ENCODE measurements around the gene DEFB119. TPM values are rescaled to one million over a fixed set of nuclear protein-coding genes. Genes with fewer than 3 reads are reported as not detected.

The DEFB119 gene, protein sequence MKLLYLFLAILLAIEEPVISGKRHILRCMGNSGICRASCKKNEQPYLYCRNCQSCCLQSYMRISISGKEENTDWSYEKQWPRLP
- total RNA-seq (2021; ENCODE audit: unreplicated experiment) (not detected), Bru-seq, nascent RNA (not detected), BruChase-seq, experiment 1, labeled RNA remaining after a 6-hour chase (not detected), BruChase-seq, experiment 2, labeled RNA remaining after a 2-hour chase (not detected)
- not detected in 2 replicates for polyA plus RNA-seq (2012)
- long read RNA-seq, result 0 reads

DNA sequence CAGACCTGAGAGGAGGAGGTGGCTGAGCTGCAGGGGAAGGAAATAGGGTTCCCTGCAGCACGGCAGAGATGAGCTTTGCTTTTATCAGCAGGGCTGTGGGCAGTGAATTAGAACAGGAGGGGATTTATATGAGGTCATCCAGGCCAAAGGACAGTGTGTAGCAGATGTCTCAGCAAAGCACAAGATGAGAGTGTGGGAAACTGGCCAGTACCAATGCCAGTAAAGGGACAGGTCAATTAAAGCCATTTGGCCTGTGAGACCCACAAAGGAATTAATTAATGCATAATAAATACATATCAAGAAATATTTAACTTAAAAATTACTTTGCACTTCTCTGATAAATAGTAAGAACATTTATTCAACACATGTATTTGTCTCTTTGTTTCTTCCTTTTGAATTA lies at the start of gene DEFB119:
Gene DEFB119 (minus strand): TSS at position 101 of the 400 bp plus-strand sequence. CDS start 107 bp downstream, outside the sequence.
- H2AFZ ChIP-seq (ENCODE audit: low read depth, low read length, poor library complexity, severe bottlenecking), result no peak within 1 kb of the TSS
- RAD21 ChIA-PET (ENCODE audit: low non-redundant PET in 1 of 2, low total read pairs in 2 of 2, uncharacterized antibody in 2 of 2, unreplicated experiment in 2 of 2), result no interaction called here
- no peaks in the 10 kb centered on the region for H3K36me3 ChIP-seq (ENCODE audit: control insufficient read depth in 1 of 2, insufficient read depth in 2 of 2, low read length in 2 of 2)
- H3K4me1 ChIP-seq (ENCODE audit: control insufficient read depth in 1 of 2, insufficient read depth in 2 of 2, low read length in 2 of 2), result no peaks in the 10 kb centered on the region
- no peak within 1 kb of the TSS for H3K27ac ChIP-seq (ENCODE audit: low read depth, low read length)
- no peaks in the 10 kb centered on the region for H3K9me3 ChIP-seq (ENCODE audit: control insufficient read depth in 1 of 2, insufficient read depth in 1 of 2, low read depth in 1 of 2, low read length in 2 of 2)
- ATAC-seq (no peak), DNase-seq (ENCODE audit: low read depth, low spot score) (no peak)
- H3K4me3 ChIP-seq (replicated peaks in 1 of 2; ENCODE audit: low read depth in 1 of 2, low read length in 2 of 2), result no peak within 1 kb of the TSS
- intact Hi-C loops (cut with micrococcal nuclease), result no loop called here
- CTCF ChIA-PET, result no interaction called here
- H3K9ac ChIP-seq (ENCODE audit: low read length), result no peak within 1 kb of the TSS
- TF ChIP-seq, protein P1, sequence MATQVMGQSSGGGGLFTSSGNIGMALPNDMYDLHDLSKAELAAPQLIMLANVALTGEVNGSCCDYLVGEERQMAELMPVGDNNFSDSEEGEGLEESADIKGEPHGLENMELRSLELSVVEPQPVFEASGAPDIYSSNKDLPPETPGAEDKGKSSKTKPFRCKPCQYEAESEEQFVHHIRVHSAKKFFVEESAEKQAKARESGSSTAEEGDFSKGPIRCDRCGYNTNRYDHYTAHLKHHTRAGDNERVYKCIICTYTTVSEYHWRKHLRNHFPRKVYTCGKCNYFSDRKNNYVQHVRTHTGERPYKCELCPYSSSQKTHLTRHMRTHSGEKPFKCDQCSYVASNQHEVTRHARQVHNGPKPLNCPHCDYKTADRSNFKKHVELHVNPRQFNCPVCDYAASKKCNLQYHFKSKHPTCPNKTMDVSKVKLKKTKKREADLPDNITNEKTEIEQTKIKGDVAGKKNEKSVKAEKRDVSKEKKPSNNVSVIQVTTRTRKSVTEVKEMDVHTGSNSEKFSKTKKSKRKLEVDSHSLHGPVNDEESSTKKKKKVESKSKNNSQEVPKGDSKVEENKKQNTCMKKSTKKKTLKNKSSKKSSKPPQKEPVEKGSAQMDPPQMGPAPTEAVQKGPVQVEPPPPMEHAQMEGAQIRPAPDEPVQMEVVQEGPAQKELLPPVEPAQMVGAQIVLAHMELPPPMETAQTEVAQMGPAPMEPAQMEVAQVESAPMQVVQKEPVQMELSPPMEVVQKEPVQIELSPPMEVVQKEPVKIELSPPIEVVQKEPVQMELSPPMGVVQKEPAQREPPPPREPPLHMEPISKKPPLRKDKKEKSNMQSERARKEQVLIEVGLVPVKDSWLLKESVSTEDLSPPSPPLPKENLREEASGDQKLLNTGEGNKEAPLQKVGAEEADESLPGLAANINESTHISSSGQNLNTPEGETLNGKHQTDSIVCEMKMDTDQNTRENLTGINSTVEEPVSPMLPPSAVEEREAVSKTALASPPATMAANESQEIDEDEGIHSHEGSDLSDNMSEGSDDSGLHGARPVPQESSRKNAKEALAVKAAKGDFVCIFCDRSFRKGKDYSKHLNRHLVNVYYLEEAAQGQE (IDR thresholded peaks at IDR 0.05; ENCODE audit: low read depth), result no peak
- TF ChIP-seq TCF7L2 (IDR thresholded peaks at IDR 0.05; ENCODE audit: borderline replicate concordance, extremely low read depth, insufficient read depth, insufficient read length) (no peak), POLR2AphosphoS5 (IDR thresholded peaks at IDR 0.05; ENCODE audit: low read depth, low read length) (no peak), CBX3 (IDR thresholded peaks at IDR 0.05; ENCODE audit: low read depth) (no peak), EGR1 (IDR thresholded peaks at IDR 0.05; ENCODE audit: low read depth) (no peak), ZFX (IDR thresholded peaks at IDR 0.05) (no peak)
- TF ChIP-seq, protein P2, sequence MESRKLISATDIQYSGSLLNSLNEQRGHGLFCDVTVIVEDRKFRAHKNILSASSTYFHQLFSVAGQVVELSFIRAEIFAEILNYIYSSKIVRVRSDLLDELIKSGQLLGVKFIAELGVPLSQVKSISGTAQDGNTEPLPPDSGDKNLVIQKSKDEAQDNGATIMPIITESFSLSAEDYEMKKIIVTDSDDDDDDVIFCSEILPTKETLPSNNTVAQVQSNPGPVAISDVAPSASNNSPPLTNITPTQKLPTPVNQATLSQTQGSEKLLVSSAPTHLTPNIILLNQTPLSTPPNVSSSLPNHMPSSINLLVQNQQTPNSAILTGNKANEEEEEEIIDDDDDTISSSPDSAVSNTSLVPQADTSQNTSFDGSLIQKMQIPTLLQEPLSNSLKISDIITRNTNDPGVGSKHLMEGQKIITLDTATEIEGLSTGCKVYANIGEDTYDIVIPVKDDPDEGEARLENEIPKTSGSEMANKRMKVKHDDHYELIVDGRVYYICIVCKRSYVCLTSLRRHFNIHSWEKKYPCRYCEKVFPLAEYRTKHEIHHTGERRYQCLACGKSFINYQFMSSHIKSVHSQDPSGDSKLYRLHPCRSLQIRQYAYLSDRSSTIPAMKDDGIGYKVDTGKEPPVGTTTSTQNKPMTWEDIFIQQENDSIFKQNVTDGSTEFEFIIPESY (IDR thresholded peaks at IDR 0.05; ENCODE audit: extremely low read depth, insufficient replicate concordance, low read length), result no peak
- POLR2A ChIA-PET, result no interaction called here
- H3K27me3 ChIP-seq (ENCODE audit: insufficient read depth, low read length), result peaks cover 28% of the 10 kb centered on the region
- no peaks in the 10 kb centered on the region for H4K20me1 ChIP-seq (ENCODE audit: insufficient read depth)
- BruUV-seq (replicated peaks), result no TSS peak
- H3K79me2 ChIP-seq (ENCODE audit: insufficient read depth, low read length), result no peaks in the 10 kb centered on the region
- H3K4me2 ChIP-seq (ENCODE audit: low read length), result no peak within 1 kb of the TSS
- no peaks in the 10 kb centered on the region for H3K9me2 ChIP-seq (ENCODE audit: insufficient read depth)

All from HCT116 (cell line).